ENCODE data around the gene TUBA4B. TPM values are rescaled to one million over a fixed set of nuclear protein-coding genes. Genes with fewer than 3 reads are reported as not detected.

TUBA4B gene
- total RNA-seq, 4 donors from 2014 or later = not detected

DNA sequence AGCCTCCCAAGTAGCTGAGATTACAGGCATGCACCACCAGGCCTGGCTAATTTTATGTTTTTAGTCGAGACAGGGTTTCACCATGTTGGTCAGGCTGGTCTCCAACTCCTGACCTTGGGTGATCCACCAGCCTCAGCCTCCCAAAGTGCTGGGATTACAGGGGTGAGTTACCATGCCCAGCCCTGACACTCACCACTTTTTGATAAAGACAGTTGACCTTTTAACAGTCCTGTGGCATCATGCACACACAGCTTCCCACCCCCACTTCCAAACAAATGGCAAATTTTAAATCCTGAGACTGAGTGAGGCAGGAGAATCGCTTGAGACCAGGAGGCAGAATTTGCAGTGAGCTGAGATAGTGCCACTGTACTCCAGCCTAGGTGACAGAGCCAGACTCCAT lies 20.0 kb downstream of the TUBA4B start:
- no peak for DNase-seq
- Histone ChIP-seq H3K27me3 (no peaks in the 10 kb centered on the region), H3K27ac (no peak overlapping the region), H3K4me1 (peaks cover 3 to 12% (median 6%) of the 10 kb centered on the region in 4 donors), H3K9me3 (no peaks in the 10 kb centered on the region), H3K4me3 (no peak overlapping the region), H3K36me3 (no peaks in the 10 kb centered on the region)
- 73 to 100% methylated on average over 1 to 2 of the region's 2 CpGs for WGBS, 2 donors (ENCODE audit: low coverage in 1 of 2)
- no peak for TF ChIP-seq POLR2A (IDR thresholded peaks at IDR 0.05)
- no peak for TF ChIP-seq POLR2AphosphoS5 (IDR thresholded peaks at IDR 0.05)
- no peak for TF ChIP-seq EP300 (IDR thresholded peaks at IDR 0.05; ENCODE audit: low read depth)
- TF ChIP-seq, protein P1, sequence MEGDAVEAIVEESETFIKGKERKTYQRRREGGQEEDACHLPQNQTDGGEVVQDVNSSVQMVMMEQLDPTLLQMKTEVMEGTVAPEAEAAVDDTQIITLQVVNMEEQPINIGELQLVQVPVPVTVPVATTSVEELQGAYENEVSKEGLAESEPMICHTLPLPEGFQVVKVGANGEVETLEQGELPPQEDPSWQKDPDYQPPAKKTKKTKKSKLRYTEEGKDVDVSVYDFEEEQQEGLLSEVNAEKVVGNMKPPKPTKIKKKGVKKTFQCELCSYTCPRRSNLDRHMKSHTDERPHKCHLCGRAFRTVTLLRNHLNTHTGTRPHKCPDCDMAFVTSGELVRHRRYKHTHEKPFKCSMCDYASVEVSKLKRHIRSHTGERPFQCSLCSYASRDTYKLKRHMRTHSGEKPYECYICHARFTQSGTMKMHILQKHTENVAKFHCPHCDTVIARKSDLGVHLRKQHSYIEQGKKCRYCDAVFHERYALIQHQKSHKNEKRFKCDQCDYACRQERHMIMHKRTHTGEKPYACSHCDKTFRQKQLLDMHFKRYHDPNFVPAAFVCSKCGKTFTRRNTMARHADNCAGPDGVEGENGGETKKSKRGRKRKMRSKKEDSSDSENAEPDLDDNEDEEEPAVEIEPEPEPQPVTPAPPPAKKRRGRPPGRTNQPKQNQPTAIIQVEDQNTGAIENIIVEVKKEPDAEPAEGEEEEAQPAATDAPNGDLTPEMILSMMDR (IDR thresholded peaks at IDR 0.05) = no peak
- intact Hi-C loops (cut with DNase I; ENCODE audit: low total_unique reads) = no loop called here
- in situ Hi-C loops (cut with MboI; ENCODE audit: low pct_ligation_motif_present in 1 of 4, low pct_unique_long_range_greater_than_20kb in 1 of 4, low sequenced_read_pairs in 3 of 4) = no loop called here

DNA sequence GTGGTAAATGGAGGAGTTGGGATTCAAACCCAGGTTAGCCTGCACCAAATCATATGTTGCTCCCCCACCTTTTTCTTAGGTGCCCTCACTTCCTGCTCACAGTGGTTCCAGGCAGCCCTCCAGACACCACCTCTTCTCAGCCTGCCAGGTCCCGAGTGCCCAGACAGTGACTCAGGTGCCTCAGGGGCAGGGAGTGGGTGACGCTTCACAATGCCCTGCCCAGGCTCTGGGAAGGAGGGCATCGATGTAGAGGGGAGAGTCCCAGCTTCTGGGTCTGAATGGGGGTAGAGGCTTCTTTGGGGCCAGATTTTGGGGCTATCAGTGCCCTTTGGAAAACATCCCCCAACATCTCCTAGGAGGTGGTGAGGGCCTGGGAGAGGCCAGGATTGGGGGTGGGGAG lies 20.9 kb downstream of the TUBA4B start:
- H3K27ac ChIP-seq = peak overlapping the region in 2 of 4 donors; percentile 46 to 62
- WGBS, 2 donors (ENCODE audit: low coverage in 1 of 2) = 0 to 85% methylated on average over 1 to 3 of the region's 3 CpGs

DNA sequence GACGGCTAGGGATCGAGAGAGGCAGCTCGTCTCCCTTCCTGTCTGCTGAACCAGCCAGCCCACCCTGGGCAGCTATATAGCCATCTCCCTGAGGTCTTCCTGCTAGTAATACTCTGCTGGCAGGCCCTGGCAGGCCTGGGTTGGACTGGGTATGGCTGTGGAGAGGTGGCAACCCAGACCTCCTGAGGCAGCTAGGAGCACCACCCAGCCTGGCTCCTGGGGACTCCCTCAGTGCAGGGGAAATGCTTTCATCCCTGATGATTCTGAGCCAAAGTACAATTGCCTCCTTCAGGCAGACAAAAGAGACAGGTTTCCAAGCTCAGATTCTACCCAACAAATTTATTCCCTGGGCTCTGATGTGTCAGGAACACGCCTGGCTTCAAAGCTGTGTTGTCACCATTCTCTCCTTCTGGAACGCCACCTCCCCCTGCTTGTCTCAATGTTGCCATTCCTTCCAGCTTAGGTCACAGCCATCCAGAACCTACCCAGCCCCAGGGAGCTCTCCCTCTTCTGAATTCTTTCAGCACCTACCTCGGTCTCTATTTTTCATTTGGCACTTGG lies 21.4 kb downstream of the TUBA4B start:
- peak overlapping the region in 3 of 4 donors; percentile 14 to 62 (median 46) for H3K27ac ChIP-seq
- no peak overlapping the region for H3K4me3 ChIP-seq
- TF ChIP-seq POLR2AphosphoS5 (IDR thresholded peaks at IDR 0.05) = no peak
- no peak for TF ChIP-seq EP300 (IDR thresholded peaks at IDR 0.05; ENCODE audit: low read depth)
- TF ChIP-seq, protein P1 (IDR thresholded peaks at IDR 0.05) = no peak
- TF ChIP-seq POLR2A (IDR thresholded peaks at IDR 0.05) = no peak
- in situ Hi-C loops (cut with MboI; ENCODE audit: low pct_ligation_motif_present in 1 of 4, low pct_unique_long_range_greater_than_20kb in 1 of 4, low sequenced_read_pairs in 3 of 4) = no loop called here
- H3K9me3 ChIP-seq = no peaks in the 10 kb centered on the region
- no peaks in the 10 kb centered on the region for H3K36me3 ChIP-seq
- intact Hi-C loops (cut with DNase I; ENCODE audit: low total_unique reads) = no loop called here
- 41 to 63% methylated on average over 3 to 6 of the region's 6 CpGs for WGBS, 2 donors (ENCODE audit: low coverage in 1 of 2)
- H3K4me1 ChIP-seq = peaks cover 11 to 17% (median 14%) of the 10 kb centered on the region in 4 donors
- H3K27me3 ChIP-seq = no peaks in the 10 kb centered on the region
- DNase-seq = no peak

More for the DNA sequence above, 20.9 kb downstream of the TUBA4B start:
- peaks cover 11 to 20% (median 14%) of the 10 kb centered on the region in 4 donors for H3K4me1 ChIP-seq
- no peaks in the 10 kb centered on the region for H3K36me3 ChIP-seq
- in situ Hi-C loops (cut with MboI; ENCODE audit: low pct_ligation_motif_present in 1 of 4, low pct_unique_long_range_greater_than_20kb in 1 of 4, low sequenced_read_pairs in 3 of 4) (no loop called here), intact Hi-C loops (cut with DNase I; ENCODE audit: low total_unique reads) (no loop called here)
- H3K27me3 ChIP-seq = no peaks in the 10 kb centered on the region
- H3K4me3 ChIP-seq = no peak overlapping the region
- H3K9me3 ChIP-seq = no peaks in the 10 kb centered on the region
- DNase-seq = no peak
- TF ChIP-seq POLR2AphosphoS5 (IDR thresholded peaks at IDR 0.05) (no peak), EP300 (IDR thresholded peaks at IDR 0.05; ENCODE audit: low read depth) (no peak), POLR2A (IDR thresholded peaks at IDR 0.05) (no peak)
- TF ChIP-seq, protein P1 (IDR thresholded peaks at IDR 0.05) = no peak

DNA sequence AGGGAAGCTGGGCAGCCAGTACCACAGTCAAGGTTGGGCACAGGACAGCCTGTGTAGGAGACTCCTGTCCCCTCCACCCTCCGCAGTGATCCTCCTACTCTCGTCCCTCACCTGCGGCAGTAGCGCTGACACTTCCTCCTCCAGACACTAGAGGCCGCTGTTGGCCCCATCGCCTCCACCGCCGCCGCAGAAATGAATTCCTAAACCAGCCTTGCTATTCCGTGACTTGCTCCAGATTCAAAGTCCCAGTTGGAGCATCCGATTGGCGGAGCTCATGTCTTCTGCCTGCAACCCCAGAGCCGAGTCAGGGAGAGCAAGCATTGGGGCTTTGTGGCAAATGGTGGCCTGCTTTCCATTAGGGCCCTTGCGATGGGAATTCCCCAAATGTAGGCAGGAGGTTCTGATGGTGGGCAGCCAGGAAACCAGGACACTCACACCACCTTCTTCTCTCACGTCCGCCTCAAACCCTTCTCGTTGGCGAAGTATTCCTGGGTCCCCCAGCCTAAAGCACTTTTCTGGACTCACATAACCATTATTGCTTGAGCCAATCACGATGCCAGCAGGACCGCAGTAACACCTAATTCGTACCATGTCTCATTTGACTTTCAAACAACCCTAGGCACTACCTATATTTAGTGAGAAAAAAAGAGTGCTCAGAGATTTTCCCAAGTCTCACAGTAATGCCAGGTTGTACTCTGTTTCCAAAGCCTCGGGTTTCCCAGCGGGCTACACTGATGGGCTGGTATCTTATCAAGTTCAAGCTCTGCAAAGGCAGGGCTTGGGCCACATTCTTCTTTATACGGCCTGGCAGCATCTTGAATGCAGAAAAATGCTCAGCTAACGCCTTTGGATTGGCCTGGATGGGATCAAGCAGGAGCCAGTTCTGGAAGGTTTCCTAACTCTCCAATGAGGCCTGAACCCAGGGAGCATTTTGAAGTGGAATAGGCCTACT lies 24.9 kb downstream of the TUBA4B start:
- Histone ChIP-seq H3K4me1 (peaks cover 16 to 29% (median 23%) of the 10 kb centered on the region in 4 donors), H3K27me3 (no peaks in the 10 kb centered on the region), H3K9me3 (no peaks in the 10 kb centered on the region), H3K27ac (peak overlapping the region; percentile 94 to 98 (median 98)), H3K4me3 (peak overlapping the region in 1 of 4 donors; percentile 8), H3K36me3 (peaks cover 0 to 3% (median 0%) of the 10 kb centered on the region in 4 donors)
- peak; percentile 87 for DNase-seq
- in situ Hi-C loops (cut with MboI; ENCODE audit: low pct_ligation_motif_present in 1 of 4, low pct_unique_long_range_greater_than_20kb in 1 of 4, low sequenced_read_pairs in 3 of 4) (loop anchor here in 1 of 4 donors (25.0 kb wide), 1 partner anchor 116 kb away; the partner anchor contains the start of genes NHEJ1 and SLC23A3), intact Hi-C loops (cut with DNase I; ENCODE audit: low total_unique reads) (loop anchor here (2.0 kb wide), 1 partner anchor 17 kb away; no protein-coding TSS in a partner anchor)
- WGBS, 2 donors (ENCODE audit: low coverage in 1 of 2) = 28% methylated on average over 25 of the region's 25 CpGs; no CpG with 5 or more reads in 1 of the 2 donors
- TF ChIP-seq, protein P1 (IDR thresholded peaks at IDR 0.05) = peak; percentile 96 to 100 (median 99)
- TF ChIP-seq POLR2A (IDR thresholded peaks at IDR 0.05) = no peak
